Adipocyte (in vitro differentiated cells): ENCODE results near the gene C14orf39.
"Not testable (repeated sequence)": the region's sequence is repeated elsewhere in the genome, so short reads cannot be mapped to it uniquely, and the experiment has no call there.

Source experiments
- DNase-seq: peaks from one replicate; pipeline ENCODE4 v3.0.0-alpha.2; 2015; ENCODE audit warnings: low read depth
- H3K27me3 ChIP-seq: replicated peaks from 2 replicates; pipeline ENCODE4 v1.7.0; 2013; ENCODE audit warnings: mild to moderate bottlenecking, low read length, moderate library complexity; ENCODE audit not compliant: control insufficient read depth, insufficient read depth
- H3K36me3 ChIP-seq: 2 replicates; pipeline ENCODE4 v1.7.0; 2013; ENCODE audit warnings: low read length, mild to moderate bottlenecking, moderate library complexity; ENCODE audit not compliant: control insufficient read depth, insufficient read depth, severe bottlenecking
- H3K4me1 ChIP-seq: 2 replicates; pipeline ENCODE4 v1.7.0; 2013; ENCODE audit warnings: mild to moderate bottlenecking, low read length, moderate library complexity; ENCODE audit not compliant: control insufficient read depth, insufficient read depth
- H3K4me3 ChIP-seq: 2 replicates; pipeline ENCODE4 v1.7.0; 2013; ENCODE audit warnings: mild to moderate bottlenecking, low read length, moderate library complexity
- H3K9ac ChIP-seq: 2 replicates; pipeline ENCODE4 v1.7.0; 2013; ENCODE audit warnings: mild to moderate bottlenecking, low read length, moderate library complexity
- H3K9me3 ChIP-seq: 2 replicates; pipeline ENCODE4 v1.7.0; 2013; ENCODE audit warnings: mild to moderate bottlenecking, low read length, moderate library complexity; ENCODE audit not compliant: control insufficient read depth

Gene C14orf39

DNA sequence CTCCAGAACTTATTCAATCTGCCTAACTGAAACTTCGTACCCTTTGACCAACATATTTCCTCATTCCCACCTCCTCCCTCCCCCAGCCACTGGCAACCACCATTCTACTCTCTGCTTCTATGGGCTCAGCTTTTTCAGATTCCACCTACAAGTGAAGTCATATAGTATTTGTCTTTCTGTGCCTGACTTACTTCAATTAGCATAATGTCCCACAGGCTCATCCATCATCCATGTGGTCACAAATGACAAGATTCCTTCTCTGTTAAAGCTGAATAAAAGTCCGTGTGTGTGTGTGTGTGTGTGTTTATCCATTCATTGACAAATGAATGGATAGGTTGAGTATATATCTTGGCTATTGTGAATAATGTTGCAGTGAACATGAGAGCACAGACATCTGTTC lies 1.3 kb upstream of the C14orf39 start:
- peaks cover 58% of the 10 kb centered on the region for H3K27me3 ChIP-seq

DNA sequence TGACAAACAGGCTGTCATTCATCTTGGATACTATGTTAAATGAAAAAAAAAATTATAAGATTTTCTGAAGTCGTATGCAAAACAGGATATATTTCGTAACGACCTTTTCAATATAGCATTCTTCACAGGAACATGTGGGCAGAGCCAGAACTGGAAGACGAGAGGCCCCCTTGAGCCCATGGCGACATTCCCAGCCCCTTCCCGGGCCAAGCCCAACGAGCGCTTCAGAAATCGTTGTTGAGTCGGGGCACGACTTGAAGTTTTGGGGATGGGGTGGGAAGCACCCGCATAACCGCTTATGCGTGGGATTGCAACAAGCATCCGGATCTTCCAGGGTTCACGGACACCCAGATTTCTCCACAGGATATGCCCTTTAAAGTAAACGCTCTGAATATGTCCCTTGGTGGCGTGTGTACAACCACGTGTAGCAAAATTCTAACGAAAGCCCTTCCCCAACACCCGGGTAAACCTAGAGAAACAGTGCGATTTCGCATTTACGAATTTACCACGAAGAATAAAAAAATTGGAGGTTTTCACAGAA lies 736 bp downstream of the C14orf39 start:
- peak overlapping the region; percentile 76 for H3K4me3 ChIP-seq
- DNase-seq, result no peak
- H3K27me3 ChIP-seq, result peaks cover 53% of the 10 kb centered on the region
- peaks cover 9% of the 10 kb centered on the region for H3K9me3 ChIP-seq
- H3K4me1 ChIP-seq, result peaks cover 6% of the 10 kb centered on the region
- no peaks in the 10 kb centered on the region for H3K36me3 ChIP-seq
- peak overlapping the region; percentile 33 for H3K9ac ChIP-seq

More for the DNA sequence above, 1.3 kb upstream of the C14orf39 start:
- DNase-seq, result no peak
- no peak overlapping the region for H3K4me3 ChIP-seq
- no peaks in the 10 kb centered on the region for H3K36me3 ChIP-seq
- H3K9ac ChIP-seq, result no peak overlapping the region
- H3K4me1 ChIP-seq, result peaks cover 6% of the 10 kb centered on the region
- H3K9me3 ChIP-seq, result peaks cover 4% of the 10 kb centered on the region

DNA sequence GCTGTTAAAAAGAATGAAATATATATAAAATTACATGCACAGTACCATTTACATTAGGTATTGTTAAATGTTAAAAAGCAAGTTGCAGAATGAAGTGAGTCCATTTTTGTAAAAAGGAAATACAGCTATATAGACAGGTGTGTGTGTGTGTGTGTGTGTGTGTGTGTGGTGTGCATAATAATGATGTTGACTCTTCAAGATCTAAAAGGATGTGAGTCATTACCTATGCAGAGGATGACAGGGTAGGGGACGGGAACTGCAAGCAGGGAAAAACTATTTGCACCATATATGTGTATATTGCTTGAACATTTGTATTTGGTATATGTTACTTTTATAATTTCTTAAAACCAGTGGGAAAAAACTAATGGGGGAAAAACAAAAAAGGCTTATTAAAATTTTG lies 3.1 kb downstream of the C14orf39 start:
- peaks cover 36% of the 10 kb centered on the region for H3K27me3 ChIP-seq
- no peak for DNase-seq
- H3K4me3 ChIP-seq, result no peak overlapping the region
- H3K36me3 ChIP-seq, result no peaks in the 10 kb centered on the region
- H3K9ac ChIP-seq, result no peak overlapping the region
- H3K4me1 ChIP-seq, result peaks cover 6% of the 10 kb centered on the region
- H3K9me3 ChIP-seq, result peaks cover 9% of the 10 kb centered on the region

DNA sequence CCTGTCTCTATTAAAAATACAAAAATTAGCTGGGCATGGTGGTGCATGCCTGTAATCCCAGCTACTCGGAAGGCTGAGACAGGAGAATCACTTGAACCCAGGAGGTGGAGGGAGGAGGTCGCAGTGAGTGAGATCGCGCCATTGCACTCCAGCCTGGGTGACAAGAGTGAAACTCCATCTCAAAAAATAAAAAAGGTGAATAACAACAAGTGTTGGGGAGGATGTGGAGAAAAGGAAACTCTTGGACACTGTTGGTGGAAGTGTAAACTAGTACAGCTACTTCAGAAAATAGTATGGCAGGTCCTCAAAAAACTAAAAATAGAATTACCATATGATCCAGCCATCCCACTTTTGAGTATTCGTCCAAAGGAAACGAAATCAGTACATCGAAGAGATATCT lies 5.6 kb downstream of the C14orf39 start:
- H3K36me3 ChIP-seq, H3K4me3 ChIP-seq, DNase-seq, H3K4me1 ChIP-seq, H3K9ac ChIP-seq, H3K9me3 ChIP-seq: not testable (repeated sequence)
- peaks cover 13% of the 10 kb centered on the region for H3K27me3 ChIP-seq

DNA sequence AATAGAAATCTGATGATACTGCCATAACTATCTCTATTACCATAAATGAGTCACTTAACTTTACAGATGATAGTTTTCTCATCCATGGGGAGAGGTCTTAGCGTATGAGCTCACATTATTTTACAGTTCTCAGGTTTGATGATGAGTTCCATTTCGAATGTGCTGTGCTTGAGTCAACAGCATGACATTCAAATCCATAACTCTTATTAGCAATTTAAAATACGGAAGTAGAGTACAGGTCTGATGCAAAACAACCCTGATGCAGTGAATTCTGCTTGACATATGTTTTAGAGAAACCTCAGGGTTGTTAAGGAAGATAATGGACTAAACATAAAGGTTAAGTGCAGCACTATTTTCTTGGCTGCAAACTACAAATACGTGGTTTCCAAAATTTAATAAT lies 30.0 kb downstream of the C14orf39 start:
- no peak overlapping the region for H3K9ac ChIP-seq
- no peaks in the 10 kb centered on the region for H3K4me1 ChIP-seq
- no peaks in the 10 kb centered on the region for H3K9me3 ChIP-seq
- no peak overlapping the region for H3K4me3 ChIP-seq
- no peak for DNase-seq
- no peaks in the 10 kb centered on the region for H3K27me3 ChIP-seq
- H3K36me3 ChIP-seq, result no peaks in the 10 kb centered on the region

DNA sequence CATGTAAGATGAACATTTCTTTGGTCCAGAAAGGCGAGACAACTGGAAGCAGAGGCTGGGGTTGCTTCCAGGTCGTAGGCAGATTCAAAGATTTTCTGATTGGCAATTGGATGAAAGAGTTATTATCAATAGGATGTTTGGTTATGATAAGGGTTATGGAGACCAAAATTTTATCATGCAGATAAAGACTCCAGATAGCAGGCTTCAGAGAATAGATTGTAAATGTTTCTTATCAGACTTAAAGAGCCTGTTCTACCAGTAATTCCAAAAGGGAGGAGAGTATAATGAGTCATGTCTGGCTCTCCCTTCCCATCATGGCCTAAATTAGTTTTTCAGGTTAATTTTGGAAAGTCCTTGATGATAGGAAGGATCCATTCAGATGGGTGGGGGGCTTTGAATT lies 55.6 kb downstream of the C14orf39 start:
- Histone ChIP-seq H3K4me3 (no peak overlapping the region), H3K36me3 (no peaks in the 10 kb centered on the region), H3K9me3 (no peaks in the 10 kb centered on the region), H3K4me1 (no peaks in the 10 kb centered on the region), H3K9ac (no peak overlapping the region), H3K27me3 (no peaks in the 10 kb centered on the region)
- DNase-seq, result no peak

DNA sequence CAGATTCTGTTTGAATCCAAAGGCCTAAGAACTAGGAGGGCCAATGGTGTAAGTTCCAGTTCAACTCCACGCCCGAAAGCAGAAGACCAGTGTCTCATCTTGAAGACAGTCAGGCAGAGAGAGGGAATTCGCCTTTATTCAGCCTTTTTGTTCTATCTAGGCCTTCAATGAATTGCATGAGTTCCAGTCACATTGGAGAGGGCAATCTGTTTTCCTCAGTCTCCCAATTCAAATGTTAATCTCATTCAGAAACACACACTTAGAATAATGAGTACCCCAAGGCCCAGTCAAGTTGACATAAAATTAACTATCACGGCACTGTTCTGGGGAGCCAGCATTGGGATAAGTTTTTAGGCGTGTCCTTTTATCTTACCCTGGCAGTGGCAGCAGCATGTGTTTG lies 65.8 kb downstream of the C14orf39 start:
- no peaks in the 10 kb centered on the region for H3K4me1 ChIP-seq
- H3K36me3 ChIP-seq, result no peaks in the 10 kb centered on the region
- H3K9me3 ChIP-seq, result no peaks in the 10 kb centered on the region
- no peak for DNase-seq
- H3K27me3 ChIP-seq, result no peaks in the 10 kb centered on the region
- H3K9ac ChIP-seq, result no peak overlapping the region
- H3K4me3 ChIP-seq, result no peak overlapping the region

DNA sequence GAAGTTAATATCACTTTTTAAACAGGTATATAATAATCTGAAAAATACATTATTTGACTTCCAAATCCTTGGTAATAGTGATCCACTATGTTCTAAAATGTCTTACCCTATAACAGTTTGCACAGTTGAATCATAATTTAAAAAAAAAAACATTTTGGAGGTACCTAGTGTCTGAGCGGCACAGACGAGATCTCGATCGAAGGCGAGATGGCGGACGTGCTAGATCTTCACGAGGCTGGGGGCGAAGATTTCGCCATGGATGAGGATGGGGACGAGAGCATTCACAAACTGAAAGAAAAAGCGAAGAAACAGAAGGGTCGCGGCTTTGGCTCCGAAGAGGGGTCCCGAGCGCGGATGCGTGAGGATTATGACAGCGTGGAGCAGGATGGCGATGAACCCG lies 88.3 kb downstream of the C14orf39 start:
- H3K9ac ChIP-seq, H3K9me3 ChIP-seq, H3K4me3 ChIP-seq, DNase-seq, H3K36me3 ChIP-seq, H3K27me3 ChIP-seq, H3K4me1 ChIP-seq: not testable (repeated sequence)

DNA sequence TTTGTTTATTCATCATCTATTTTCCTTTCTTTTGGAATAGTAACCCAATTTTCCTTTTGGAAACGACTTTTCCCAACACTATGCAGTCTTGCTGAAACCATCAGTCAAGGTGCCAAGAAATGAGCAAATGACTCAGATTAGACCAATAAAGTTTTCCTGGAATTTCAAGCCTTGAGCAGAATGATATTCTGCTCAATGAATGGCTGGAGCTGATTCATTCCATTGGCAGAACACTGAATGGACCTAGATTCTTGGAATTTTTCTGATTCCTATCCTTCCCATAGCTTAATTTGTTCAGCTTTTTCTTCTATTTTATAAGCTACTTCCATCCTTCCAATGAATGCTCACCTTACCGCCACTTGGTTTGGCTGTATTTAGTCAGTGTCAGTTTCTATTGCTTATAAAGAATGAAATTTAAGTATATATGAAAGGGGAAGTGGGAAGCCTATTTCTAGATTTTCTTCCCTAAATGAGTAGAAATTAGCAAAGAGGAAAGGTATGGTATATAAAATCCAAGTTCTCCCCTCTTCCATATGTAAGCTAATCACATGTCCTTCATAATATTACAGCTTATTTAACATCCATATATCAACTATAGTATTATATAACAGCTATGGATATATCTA lies 89.0 kb downstream of the C14orf39 start:
- no peak overlapping the region for H3K4me3 ChIP-seq
- peak; percentile 2 for DNase-seq
- H3K27me3 ChIP-seq, result no peaks in the 10 kb centered on the region
- H3K36me3 ChIP-seq, result no peaks in the 10 kb centered on the region
- H3K9ac ChIP-seq, result no peak overlapping the region
- no peaks in the 10 kb centered on the region for H3K4me1 ChIP-seq
- peaks cover 3% of the 10 kb centered on the region for H3K9me3 ChIP-seq
